B cell (primary cell): ENCODE results near the gene FGF8.

Experiments used
- EZH2 ChIP-seq: IDR thresholded peaks from 2 replicates; pipeline ENCODE4 v1.6.1; 2012; ENCODE audit warnings: borderline replicate concordance, low read depth, mild to moderate bottlenecking, moderate library complexity, low read length; ENCODE audit not compliant: insufficient read depth, poor library complexity, severe bottlenecking
- TF ChIP-seq, protein P1 (sequence below): fragments of 200-600 bp; IDR thresholded peaks from one replicate; pipeline ENCODE4 v1.8.0; 2022; ENCODE audit warnings: antibody characterized with exemption, mild to moderate bottlenecking

- TF ChIP-seq, protein P1, sequence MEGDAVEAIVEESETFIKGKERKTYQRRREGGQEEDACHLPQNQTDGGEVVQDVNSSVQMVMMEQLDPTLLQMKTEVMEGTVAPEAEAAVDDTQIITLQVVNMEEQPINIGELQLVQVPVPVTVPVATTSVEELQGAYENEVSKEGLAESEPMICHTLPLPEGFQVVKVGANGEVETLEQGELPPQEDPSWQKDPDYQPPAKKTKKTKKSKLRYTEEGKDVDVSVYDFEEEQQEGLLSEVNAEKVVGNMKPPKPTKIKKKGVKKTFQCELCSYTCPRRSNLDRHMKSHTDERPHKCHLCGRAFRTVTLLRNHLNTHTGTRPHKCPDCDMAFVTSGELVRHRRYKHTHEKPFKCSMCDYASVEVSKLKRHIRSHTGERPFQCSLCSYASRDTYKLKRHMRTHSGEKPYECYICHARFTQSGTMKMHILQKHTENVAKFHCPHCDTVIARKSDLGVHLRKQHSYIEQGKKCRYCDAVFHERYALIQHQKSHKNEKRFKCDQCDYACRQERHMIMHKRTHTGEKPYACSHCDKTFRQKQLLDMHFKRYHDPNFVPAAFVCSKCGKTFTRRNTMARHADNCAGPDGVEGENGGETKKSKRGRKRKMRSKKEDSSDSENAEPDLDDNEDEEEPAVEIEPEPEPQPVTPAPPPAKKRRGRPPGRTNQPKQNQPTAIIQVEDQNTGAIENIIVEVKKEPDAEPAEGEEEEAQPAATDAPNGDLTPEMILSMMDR: no peak
- TF ChIP-seq EZH2: no peak
Observed at GRCh38 chr10:101752241-101752640, 23.7 kb downstream of the FGF8 start.
